PC-9 (cell line): ENCODE measurements around the gene AKAP13.

Source experiments
- CTCF ChIP-seq: fragments of 200-600 bp; sonication (generic); conservative IDR thresholded peaks from 2 replicates; pipeline ENCODE4 v1.6.1; 2017; ENCODE audit warnings: mixed run types, antibody characterized with exemption, mild to moderate bottlenecking, moderate library complexity
- EZH2 ChIP-seq: fragments of 200-600 bp; sonication (generic); IDR thresholded peaks from 2 replicates; pipeline ENCODE4 v1.8.0; 2017; ENCODE audit warnings: antibody characterized with exemption, low read depth

GRCh38 chr15:85429522-85429921 is 49.1 kb downstream of the AKAP13 start:
- TF ChIP-seq CTCF (no peak), EZH2 (no peak)
